B cell (primary cell): Measurements from ENCODE around the gene PLPP3. TPM values are rescaled to one million over a fixed set of nuclear protein-coding genes. Genes with fewer than 3 reads are reported as not detected.

Source experiments
- ATAC-seq: fragments of 200-7000 bp; cut with Tn5 transposase; one replicate; pipeline ENCODE4 v1.10.0; 2021; ENCODE audit warnings: low read depth, mild to moderate bottlenecking, moderate number of reproducible peaks, moderate library complexity
- CTCF ChIA-PET: fragments of 350-600 bp; sonication (Branson Sonifier 250); formaldehyde crosslinking; loops from one replicate; lab custom pipeline; 2021; ENCODE audit warnings: antibody characterized with exemption, inconsistent platforms; lab: Charles Lee
- POLR2A ChIA-PET: fragments of 350-600 bp; sonication (Branson Sonifier 250); formaldehyde crosslinking; loops from one replicate; lab custom pipeline; 2021; ENCODE audit warnings: antibody characterized with exemption; lab: Charles Lee
- DNase-seq: peaks from one replicate; pipeline ENCODE4 v3.0.0; 2013
- H2AFZ ChIP-seq: 2 replicates; pipeline ENCODE4 v1.6.1; 2012; ENCODE audit warnings: mild to moderate bottlenecking, low read depth, low read length; ENCODE audit not compliant: insufficient read depth, poor library complexity, severe bottlenecking
- H3K27ac ChIP-seq, 2 donors: 1 replicate in 1 of 2; 2 replicates in 1 of 2; pipeline ENCODE4 v1.5.1; 2012 to 2013; ENCODE audit warnings: low read length in 2 of 2, mild to moderate bottlenecking in 2 of 2, moderate library complexity in 1 of 2
- H3K27me3 ChIP-seq, 4 experiments: fragments of 200-600 bp in 1 of 4; sonication (generic) in 1 of 4; replicated peaks in 1 of 4; 1 replicate in 2 of 4; 2 replicates in 2 of 4; pipeline versions ENCODE4 v1.6.1 to v1.7.0; 2013 to 2016; ENCODE audit warnings: low read length in 3 of 4, mild to moderate bottlenecking in 2 of 4, mixed read lengths in 1 of 4, moderate library complexity in 1 of 4; ENCODE audit not compliant: insufficient read depth in 4 of 4, control insufficient read depth in 3 of 4; ENCODE audit errors: control extremely low read depth in 1 of 4
- H3K36me3 ChIP-seq, 2 experiments: replicated peaks in 1 of 2; 1 replicate in 1 of 2; 2 replicates in 1 of 2; pipeline versions ENCODE4 v1.6.1 to v1.7.1; 2013; ENCODE audit warnings: low read length in 1 of 2; ENCODE audit not compliant: insufficient read depth in 2 of 2, control insufficient read depth in 1 of 2; ENCODE audit errors: control extremely low read depth in 1 of 2, extremely low read depth in 1 of 2
- H3K4me1 ChIP-seq, 2 donors: fragments of 200-600 bp in 1 of 2; sonication (generic) in 1 of 2; 1 replicate in 1 of 2; 2 replicates in 1 of 2; pipeline versions ENCODE4 v1.5.1 to v1.6.1; 2013 to 2017; ENCODE audit warnings: low read length in 2 of 2; ENCODE audit not compliant: control insufficient read depth in 2 of 2, insufficient read depth in 2 of 2
- H3K4me2 ChIP-seq: replicated peaks from 2 replicates; pipeline ENCODE3; 2012; ENCODE audit warnings: mild to moderate bottlenecking, low read depth, low read length; ENCODE audit not compliant: poor library complexity, severe bottlenecking
- H3K4me3 ChIP-seq, 5 experiments: fragments of 200-600 bp in 1 of 5; sonication (generic) in 1 of 5; 1 replicate in 3 of 5; 2 replicates in 2 of 5; pipeline versions ENCODE4 v1.5.1 to v1.7.0; 2011 to 2016; ENCODE audit warnings: low read length in 4 of 5, mild to moderate bottlenecking in 4 of 5, low read depth in 2 of 5, control low read depth in 1 of 5, moderate library complexity in 1 of 5; ENCODE audit not compliant: insufficient read depth in 1 of 5; ENCODE audit errors: control extremely low read depth in 1 of 5, extremely low read depth in 1 of 5
- H3K79me2 ChIP-seq: fragments of 200-600 bp; sonication (generic); one replicate; pipeline ENCODE4 v1.6.0; 2016; ENCODE audit warnings: low read length; ENCODE audit not compliant: control insufficient read depth, insufficient read depth
- H3K9ac ChIP-seq: fragments of 200-600 bp; sonication (generic); 2 replicates; pipeline ENCODE4 v1.6.1; 2017; ENCODE audit warnings: mild to moderate bottlenecking, low read length, moderate library complexity
- H3K9me3 ChIP-seq, 3 donors: one replicate each; pipeline versions ENCODE4 v1.6.1 to v1.7.1; 2013; ENCODE audit warnings: low read length in 2 of 3; ENCODE audit not compliant: control insufficient read depth in 2 of 3, insufficient read depth in 1 of 3; ENCODE audit errors: control extremely low read depth in 1 of 3
- H4K20me1 ChIP-seq: 2 replicates; pipeline ENCODE4 v1.6.0; 2012; ENCODE audit warnings: mild to moderate bottlenecking, low read length; ENCODE audit not compliant: insufficient read depth, control insufficient read depth, poor library complexity, severe bottlenecking
- H3K27ac Mint-ChIP-seq: one replicate; pipeline ENCODE4 v1.8.0; 2021; ENCODE audit warnings: mixed read lengths
- H3K27me3 Mint-ChIP-seq: one replicate; pipeline ENCODE4 v1.8.0; 2021; ENCODE audit warnings: mixed read lengths
- H3K4me1 Mint-ChIP-seq: one replicate; pipeline ENCODE4 v1.8.0; 2021; ENCODE audit warnings: mixed read lengths
- H3K4me3 Mint-ChIP-seq: one replicate; pipeline ENCODE4 v1.8.0; 2021; ENCODE audit warnings: mixed read lengths
- H3K9me3 Mint-ChIP-seq: one replicate; pipeline ENCODE4 v1.8.0; 2022; ENCODE audit warnings: mixed read lengths; ENCODE audit not compliant: insufficient read depth
- EZH2 ChIP-seq: IDR thresholded peaks from 2 replicates; pipeline ENCODE4 v1.6.1; 2012; ENCODE audit warnings: borderline replicate concordance, low read depth, mild to moderate bottlenecking, moderate library complexity, low read length; ENCODE audit not compliant: insufficient read depth, poor library complexity, severe bottlenecking
- WGBS: methylation state at CpG from one replicate; pipeline ENCODE4 v1.1.5; 2013; ENCODE audit warnings: missing lambda C conversion rate; ENCODE audit not compliant: insufficient coverage; 5-methylcytosine and 5-hydroxymethylcytosine counted together
- intact Hi-C: fragments of 100-400 bp; cut with micrococcal nuclease; formaldehyde crosslinking; loops from one replicate; pipeline ENCODE4 v1.10.0; 2022
- polyA plus RNA-seq: library from polyadenylated mRNA; depleted of rRNA; stranded (reverse); fragments of >200 nt; gene quantifications from 2 replicates; pipeline ENCODE4 v1.2.3, GENCODE V29; 2012
- total RNA-seq, 2 donors: library from RNA; stranded (reverse); fragments of 120-200 nt in 1 of 2; gene quantifications; 1 replicate in 1 of 2; 2 replicates in 1 of 2; pipeline versions ENCODE4 v1.2.3 to v1.2.4, GENCODE V29; 2013 to 2022
- TF ChIP-seq, protein P1 (sequence below): fragments of 200-600 bp; IDR thresholded peaks from one replicate; pipeline ENCODE4 v1.8.0; 2022; ENCODE audit warnings: antibody characterized with exemption, mild to moderate bottlenecking

PLPP3 gene
- total and polyA plus RNA-seq, 2 donors (not counting 1 experiment from before 2014, with no cell fraction given): 1.8 to 2.9 TPM

DNA sequence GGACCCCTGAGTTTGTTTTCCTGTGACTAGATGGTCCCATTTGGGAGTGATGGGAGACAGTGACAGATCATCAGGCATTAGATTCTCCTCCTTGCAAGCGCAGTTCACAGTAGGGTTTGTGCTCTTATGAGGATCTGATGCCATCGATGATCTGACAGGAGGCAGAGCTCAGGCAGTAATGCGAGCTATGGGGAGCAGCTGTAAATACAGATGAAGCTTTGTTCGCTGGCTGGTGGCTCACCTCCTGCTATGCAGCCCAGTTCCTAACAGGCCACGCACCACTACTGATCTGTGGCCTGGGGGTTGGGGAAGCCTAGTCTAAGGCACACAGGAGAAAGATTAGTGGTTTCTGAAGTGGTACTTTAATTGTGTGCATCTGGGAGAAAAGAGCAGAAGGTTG is 7.1 kb upstream of the PLPP3 start:
- Histone ChIP-seq H3K27ac (no peak overlapping the region), H3K4me3 (no peak overlapping the region), H3K27me3 (no peaks in the 10 kb centered on the region), H3K4me2 (no peak overlapping the region), H3K79me2 (no peaks in the 10 kb centered on the region), H3K9ac (no peak overlapping the region), H2AFZ (no peak overlapping the region), H4K20me1 (no peaks in the 10 kb centered on the region), H3K36me3 (no peaks in the 10 kb centered on the region), H3K4me1 (no peaks in the 10 kb centered on the region), H3K9me3 (no peaks in the 10 kb centered on the region)
- H3K4me3 Mint-ChIP-seq: no peak overlapping the region
- H3K9me3 Mint-ChIP-seq: no peaks in the 10 kb centered on the region
- H3K4me1 Mint-ChIP-seq: peaks cover 4% of the 10 kb centered on the region
- intact Hi-C loops: loop anchor here (10.0 kb wide), 1 partner anchor 1372 kb away; the partner anchor contains the start of gene USP24
- 95% methylated on average over 5 of the region's 5 CpGs for WGBS
- no peaks in the 10 kb centered on the region for H3K27me3 Mint-ChIP-seq
- ChIA-PET CTCF (interaction anchor here (0.7 to 4.9 kb wide), 9 partner anchors 12 to 1309 kb away, joined by 3 to 115 read pairs (median 32); no protein-coding TSS in a partner anchor), POLR2A (no interaction called here)
- no peak overlapping the region for H3K27ac Mint-ChIP-seq
- DNase-seq (no peak), ATAC-seq (no peak)
- TF ChIP-seq, protein P1, sequence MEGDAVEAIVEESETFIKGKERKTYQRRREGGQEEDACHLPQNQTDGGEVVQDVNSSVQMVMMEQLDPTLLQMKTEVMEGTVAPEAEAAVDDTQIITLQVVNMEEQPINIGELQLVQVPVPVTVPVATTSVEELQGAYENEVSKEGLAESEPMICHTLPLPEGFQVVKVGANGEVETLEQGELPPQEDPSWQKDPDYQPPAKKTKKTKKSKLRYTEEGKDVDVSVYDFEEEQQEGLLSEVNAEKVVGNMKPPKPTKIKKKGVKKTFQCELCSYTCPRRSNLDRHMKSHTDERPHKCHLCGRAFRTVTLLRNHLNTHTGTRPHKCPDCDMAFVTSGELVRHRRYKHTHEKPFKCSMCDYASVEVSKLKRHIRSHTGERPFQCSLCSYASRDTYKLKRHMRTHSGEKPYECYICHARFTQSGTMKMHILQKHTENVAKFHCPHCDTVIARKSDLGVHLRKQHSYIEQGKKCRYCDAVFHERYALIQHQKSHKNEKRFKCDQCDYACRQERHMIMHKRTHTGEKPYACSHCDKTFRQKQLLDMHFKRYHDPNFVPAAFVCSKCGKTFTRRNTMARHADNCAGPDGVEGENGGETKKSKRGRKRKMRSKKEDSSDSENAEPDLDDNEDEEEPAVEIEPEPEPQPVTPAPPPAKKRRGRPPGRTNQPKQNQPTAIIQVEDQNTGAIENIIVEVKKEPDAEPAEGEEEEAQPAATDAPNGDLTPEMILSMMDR: no peak
- no peak for TF ChIP-seq EZH2

- no peak overlapping the region for H3K27ac ChIP-seq
- no peaks in the 10 kb centered on the region for H3K9me3 ChIP-seq
- intact Hi-C loops: loop anchor here (1.0 to 10.0 kb wide), 7 partner anchors 123 to 1445 kb away; partner anchors contain the start of gene USP24
- Mint-ChIP-seq H3K4me1 (peaks cover 4% of the 10 kb centered on the region), H3K27me3 (no peaks in the 10 kb centered on the region), H3K4me3 (no peak overlapping the region), H3K9me3 (no peaks in the 10 kb centered on the region), H3K27ac (no peak overlapping the region)
- POLR2A ChIA-PET: no interaction called here
- no peak for DNase-seq
- no peak overlapping the region for H3K4me2 ChIP-seq
- H4K20me1 ChIP-seq: no peaks in the 10 kb centered on the region
- H3K9ac ChIP-seq: no peak overlapping the region
- no peak overlapping the region for H3K4me3 ChIP-seq
- no peak overlapping the region for H2AFZ ChIP-seq
- no peak for ATAC-seq
- WGBS: no CpG with 5 or more reads among the region's 5 CpGs
- H3K36me3 ChIP-seq: no peaks in the 10 kb centered on the region
- no peaks in the 10 kb centered on the region for H3K27me3 ChIP-seq
- H3K4me1 ChIP-seq: no peaks in the 10 kb centered on the region
- H3K79me2 ChIP-seq: no peaks in the 10 kb centered on the region
- TF ChIP-seq EZH2: no peak
- TF ChIP-seq, protein P1: no peak
- CTCF ChIA-PET: interaction anchor here (0.7 to 4.9 kb wide), 15 partner anchors 11 to 1447 kb away, joined by 3 to 115 read pairs (median 15); no protein-coding TSS in a partner anchor
Observed at GRCh38 chr1:56585985-56586384, 6.6 kb upstream of the PLPP3 start.
